Skeletal muscle satellite cell (primary cell): Measurements from ENCODE around the gene MYH9.

ENCODE experiments used
- H3K27me3 ChIP-seq: 2 replicates; pipeline ENCODE4 v1.7.0; 2013; ENCODE audit warnings: low read length; ENCODE audit not compliant: control insufficient read depth, insufficient read depth
- H3K36me3 ChIP-seq: 2 replicates; pipeline ENCODE4 v1.7.0; 2013; ENCODE audit warnings: mild to moderate bottlenecking, control low read depth, low read length; ENCODE audit not compliant: insufficient read depth
- H3K4me1 ChIP-seq: 2 replicates; pipeline ENCODE4 v1.7.0; 2013; ENCODE audit warnings: low read length; ENCODE audit not compliant: control insufficient read depth, insufficient read depth
- H3K4me2 ChIP-seq: 2 replicates; pipeline ENCODE4 v1.7.0; 2013; ENCODE audit warnings: mild to moderate bottlenecking, low read length
- H3K4me3 ChIP-seq: 2 replicates; pipeline ENCODE4 v1.7.0; 2013; ENCODE audit warnings: low read length
- H3K9ac ChIP-seq: 2 replicates; pipeline ENCODE4 v1.7.0; 2013; ENCODE audit warnings: mild to moderate bottlenecking, low read depth, low read length, moderate library complexity
- H3K9me3 ChIP-seq: replicated peaks from 2 replicates; pipeline ENCODE4 v1.7.0; 2013; ENCODE audit warnings: mild to moderate bottlenecking, control low read depth, low read length

MYH9 gene

GRCh38 chr22:36304429-36304828 is 83.3 kb downstream of the MYH9 start:
- H3K4me2 ChIP-seq = no peak overlapping the region
- no peaks in the 10 kb centered on the region for H3K27me3 ChIP-seq
- no peaks in the 10 kb centered on the region for H3K4me1 ChIP-seq
- no peaks in the 10 kb centered on the region for H3K9me3 ChIP-seq
- H3K4me3 ChIP-seq = no peak overlapping the region
- no peak overlapping the region for H3K9ac ChIP-seq
- H3K36me3 ChIP-seq = peaks cover 96% of the 10 kb centered on the region

GRCh38 chr22:36303874-36304273 is 83.9 kb downstream of the MYH9 start:
- H3K36me3 ChIP-seq = peaks cover 96% of the 10 kb centered on the region
- no peaks in the 10 kb centered on the region for H3K4me1 ChIP-seq
- no peak overlapping the region for H3K4me2 ChIP-seq
- no peaks in the 10 kb centered on the region for H3K27me3 ChIP-seq
- no peaks in the 10 kb centered on the region for H3K9me3 ChIP-seq
- no peak overlapping the region for H3K9ac ChIP-seq
- no peak overlapping the region for H3K4me3 ChIP-seq

DNA sequence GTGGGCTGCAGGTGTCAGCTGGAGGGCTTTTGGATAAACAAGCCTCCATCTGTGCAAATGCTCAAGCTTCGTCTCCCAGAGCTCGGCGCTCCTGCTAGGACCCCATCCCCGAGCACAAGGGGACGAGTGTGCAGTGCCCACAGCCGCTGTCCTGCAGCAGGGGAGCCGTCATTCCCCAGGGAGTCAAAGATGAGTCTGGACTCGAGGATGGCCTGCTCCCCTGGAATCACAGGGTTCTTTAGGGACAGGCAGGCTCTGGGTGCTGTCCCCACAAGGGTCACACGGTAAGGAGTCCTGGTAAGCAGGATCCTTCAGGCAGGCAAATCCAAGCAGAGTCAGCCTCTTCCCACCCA is 84.7 kb downstream of the MYH9 start:
- Histone ChIP-seq H3K4me3 (no peak overlapping the region), H3K9me3 (no peaks in the 10 kb centered on the region), H3K4me2 (no peak overlapping the region), H3K36me3 (peaks cover 96% of the 10 kb centered on the region), H3K9ac (no peak overlapping the region), H3K27me3 (no peaks in the 10 kb centered on the region), H3K4me1 (no peaks in the 10 kb centered on the region)

GRCh38 chr22:36302439-36303114 is 85.2 kb downstream of the MYH9 start:
- Histone ChIP-seq H3K27me3 (no peaks in the 10 kb centered on the region), H3K9ac (no peak overlapping the region), H3K4me1 (no peaks in the 10 kb centered on the region), H3K4me3 (no peak overlapping the region), H3K36me3 (peaks cover 98% of the 10 kb centered on the region), H3K4me2 (no peak overlapping the region), H3K9me3 (no peaks in the 10 kb centered on the region)

DNA sequence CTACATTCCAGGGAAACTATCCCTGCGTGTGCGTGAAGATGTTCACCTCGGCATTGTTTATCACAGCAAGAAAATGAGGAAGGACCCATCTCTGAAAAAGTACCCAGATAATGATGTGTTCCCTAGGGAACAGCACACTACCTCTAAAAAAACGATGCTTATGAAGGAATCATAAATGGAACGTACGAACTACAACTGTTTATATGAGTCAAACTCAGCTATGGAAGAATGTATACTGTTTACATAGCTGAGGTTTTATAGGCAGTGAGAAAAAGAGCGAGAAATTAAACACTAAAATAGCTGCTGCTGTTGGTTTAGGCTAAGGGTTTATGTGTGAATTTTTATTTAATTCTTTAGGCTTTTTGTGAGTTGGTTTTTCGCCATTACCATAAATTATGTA is 85.9 kb downstream of the MYH9 start:
- H3K4me1 ChIP-seq = no peaks in the 10 kb centered on the region
- H3K9ac ChIP-seq = no peak overlapping the region
- H3K36me3 ChIP-seq = peaks cover 98% of the 10 kb centered on the region
- H3K4me2 ChIP-seq = no peak overlapping the region
- H3K4me3 ChIP-seq = no peak overlapping the region
- no peaks in the 10 kb centered on the region for H3K9me3 ChIP-seq
- H3K27me3 ChIP-seq = no peaks in the 10 kb centered on the region

- Histone ChIP-seq H3K4me2 (no peak overlapping the region), H3K4me1 (no peaks in the 10 kb centered on the region), H3K4me3 (no peak overlapping the region), H3K9ac (no peak overlapping the region), H3K9me3 (no peaks in the 10 kb centered on the region), H3K36me3 (peaks cover 98% of the 10 kb centered on the region), H3K27me3 (no peaks in the 10 kb centered on the region)
Observed at GRCh38 chr22:36301384-36301828, 86.4 kb downstream of the MYH9 start.

- no peaks in the 10 kb centered on the region for H3K4me1 ChIP-seq
- H3K4me3 ChIP-seq = no peak overlapping the region
- no peak overlapping the region for H3K4me2 ChIP-seq
- no peak overlapping the region for H3K9ac ChIP-seq
- H3K27me3 ChIP-seq = no peaks in the 10 kb centered on the region
- H3K36me3 ChIP-seq = peaks cover 98% of the 10 kb centered on the region
- no peaks in the 10 kb centered on the region for H3K9me3 ChIP-seq
Observed at GRCh38 chr22:36300396-36301212, 87.2 kb downstream of the MYH9 start.

GRCh38 chr22:36299911-36300310 is 87.9 kb downstream of the MYH9 start:
- H3K36me3 ChIP-seq = peaks cover 98% of the 10 kb centered on the region
- H3K9me3 ChIP-seq = no peaks in the 10 kb centered on the region
- no peak overlapping the region for H3K4me2 ChIP-seq
- H3K9ac ChIP-seq = no peak overlapping the region
- H3K4me3 ChIP-seq = no peak overlapping the region
- H3K27me3 ChIP-seq = no peaks in the 10 kb centered on the region
- no peaks in the 10 kb centered on the region for H3K4me1 ChIP-seq

DNA sequence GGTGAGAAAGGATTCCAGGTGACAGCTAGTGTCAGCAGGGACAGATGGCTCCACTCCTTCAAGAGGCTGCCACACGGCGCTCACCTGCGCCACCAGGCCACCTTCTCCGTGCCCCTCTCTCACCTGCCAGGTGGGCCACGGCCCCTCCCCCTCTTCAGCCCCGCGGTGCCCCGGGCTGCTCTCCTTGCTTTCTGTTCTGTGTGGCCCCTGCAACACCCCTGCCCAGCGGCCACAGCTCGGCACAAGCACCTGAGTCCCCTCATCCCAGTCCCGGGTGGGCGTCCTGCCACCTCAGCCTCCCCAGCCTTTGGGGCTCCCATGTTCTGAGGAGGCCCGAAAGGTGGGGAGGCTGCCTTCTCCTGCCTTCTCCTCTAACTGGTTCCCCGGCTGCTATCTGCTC is 88.5 kb downstream of the MYH9 start:
- Histone ChIP-seq H3K4me2 (no peak overlapping the region), H3K4me3 (no peak overlapping the region), H3K27me3 (no peaks in the 10 kb centered on the region), H3K9me3 (no peaks in the 10 kb centered on the region), H3K36me3 (peaks cover 98% of the 10 kb centered on the region), H3K4me1 (no peaks in the 10 kb centered on the region), H3K9ac (no peak overlapping the region)

GRCh38 chr22:36298601-36299000 is 89.2 kb downstream of the MYH9 start:
- Histone ChIP-seq H3K36me3 (peaks cover 98% of the 10 kb centered on the region), H3K4me3 (no peak overlapping the region), H3K9ac (no peak overlapping the region), H3K9me3 (no peaks in the 10 kb centered on the region), H3K27me3 (no peaks in the 10 kb centered on the region), H3K4me1 (no peaks in the 10 kb centered on the region), H3K4me2 (no peak overlapping the region)

- Histone ChIP-seq H3K4me1 (no peaks in the 10 kb centered on the region), H3K36me3 (peaks cover 100% of the 10 kb centered on the region), H3K9me3 (no peaks in the 10 kb centered on the region), H3K4me3 (no peak overlapping the region), H3K27me3 (no peaks in the 10 kb centered on the region), H3K9ac (no peak overlapping the region), H3K4me2 (no peak overlapping the region)
Observed at GRCh38 chr22:36298118-36298517, 89.6 kb downstream of the MYH9 start.

GRCh38 chr22:36297568-36297967 is 90.2 kb downstream of the MYH9 start:
- no peaks in the 10 kb centered on the region for H3K27me3 ChIP-seq
- H3K4me1 ChIP-seq = no peaks in the 10 kb centered on the region
- no peak overlapping the region for H3K9ac ChIP-seq
- H3K4me3 ChIP-seq = no peak overlapping the region
- H3K4me2 ChIP-seq = no peak overlapping the region
- peaks cover 100% of the 10 kb centered on the region for H3K36me3 ChIP-seq
- no peaks in the 10 kb centered on the region for H3K9me3 ChIP-seq
